PFSK-1 (cell line): ENCODE measurements around the gene IDI1.

Experiments
- FOXP2 ChIP-seq: optimal IDR thresholded peaks from 2 replicates; pipeline ENCODE3; 2011; ENCODE audit warnings: borderline replicate concordance, control low read depth, inconsistent platforms; ENCODE audit not compliant: insufficient read depth; ENCODE audit errors: extremely low read length, extremely low read depth
- POLR2AphosphoS5 ChIP-seq: IDR thresholded peaks from 2 replicates; pipeline ENCODE4 v1.6.1; 2012; ENCODE audit warnings: low read depth, mild to moderate bottlenecking, control low read depth, low read length, moderate library complexity
- SIN3A ChIP-seq: IDR thresholded peaks from 2 replicates; pipeline ENCODE4 v1.6.1; 2012; ENCODE audit warnings: mild to moderate bottlenecking, low read length, moderate library complexity, borderline replicate concordance; ENCODE audit not compliant: insufficient read depth
- TAF1 ChIP-seq: IDR thresholded peaks from 2 replicates; pipeline ENCODE4 v1.6.1; 2012; ENCODE audit warnings: low read length, control low read depth, borderline replicate concordance; ENCODE audit not compliant: insufficient read depth
- TF ChIP-seq, protein P1 (sequence below), 2 experiments: IDR thresholded peaks; 2 replicates each; pipeline versions ENCODE4 v1.6.1 to v1.8.0; 2011 to 2012; ENCODE audit warnings: low read depth in 2 of 2, low read length in 2 of 2, control low read depth in 1 of 2, inconsistent platforms in 1 of 2, mild to moderate bottlenecking in 1 of 2, moderate library complexity in 1 of 2; ENCODE audit not compliant: insufficient read depth in 1 of 2

IDI1 gene

DNA sequence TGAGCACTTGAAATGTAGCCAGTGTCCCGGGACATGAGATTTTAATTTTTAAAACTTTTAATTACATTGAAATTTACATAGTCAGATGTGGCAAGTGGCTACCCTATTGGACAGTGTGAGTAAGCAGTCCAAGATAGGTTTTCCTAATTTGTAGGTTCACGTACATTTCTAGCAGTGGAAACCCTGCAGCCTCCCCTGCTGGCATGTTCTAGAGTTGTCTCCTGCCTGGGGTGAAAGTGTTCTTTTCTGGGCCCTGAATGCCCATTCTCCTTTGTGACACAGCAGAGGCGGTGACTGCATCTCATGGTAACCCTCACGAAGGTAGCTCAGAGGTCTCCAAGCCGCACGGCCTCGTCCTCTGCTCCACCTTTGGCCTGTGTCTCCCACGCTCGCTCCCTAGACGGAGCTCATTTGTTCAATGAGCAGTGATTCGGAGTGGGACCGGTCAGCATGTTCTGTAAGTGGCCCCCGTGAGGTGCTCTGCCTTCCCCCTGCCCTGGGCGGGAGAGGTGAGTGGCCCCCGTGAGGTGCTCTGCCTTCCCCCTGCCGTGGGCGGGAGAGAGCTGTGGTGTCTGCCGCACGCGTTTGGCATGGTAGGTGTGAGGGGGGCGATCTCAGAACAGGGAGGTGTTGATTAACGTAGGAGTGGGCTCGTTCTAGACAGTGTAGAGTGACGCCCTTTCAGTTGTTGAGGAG is 25.3 kb upstream of the IDI1 start:
- no peak for TF ChIP-seq TAF1
- TF ChIP-seq, protein P1, sequence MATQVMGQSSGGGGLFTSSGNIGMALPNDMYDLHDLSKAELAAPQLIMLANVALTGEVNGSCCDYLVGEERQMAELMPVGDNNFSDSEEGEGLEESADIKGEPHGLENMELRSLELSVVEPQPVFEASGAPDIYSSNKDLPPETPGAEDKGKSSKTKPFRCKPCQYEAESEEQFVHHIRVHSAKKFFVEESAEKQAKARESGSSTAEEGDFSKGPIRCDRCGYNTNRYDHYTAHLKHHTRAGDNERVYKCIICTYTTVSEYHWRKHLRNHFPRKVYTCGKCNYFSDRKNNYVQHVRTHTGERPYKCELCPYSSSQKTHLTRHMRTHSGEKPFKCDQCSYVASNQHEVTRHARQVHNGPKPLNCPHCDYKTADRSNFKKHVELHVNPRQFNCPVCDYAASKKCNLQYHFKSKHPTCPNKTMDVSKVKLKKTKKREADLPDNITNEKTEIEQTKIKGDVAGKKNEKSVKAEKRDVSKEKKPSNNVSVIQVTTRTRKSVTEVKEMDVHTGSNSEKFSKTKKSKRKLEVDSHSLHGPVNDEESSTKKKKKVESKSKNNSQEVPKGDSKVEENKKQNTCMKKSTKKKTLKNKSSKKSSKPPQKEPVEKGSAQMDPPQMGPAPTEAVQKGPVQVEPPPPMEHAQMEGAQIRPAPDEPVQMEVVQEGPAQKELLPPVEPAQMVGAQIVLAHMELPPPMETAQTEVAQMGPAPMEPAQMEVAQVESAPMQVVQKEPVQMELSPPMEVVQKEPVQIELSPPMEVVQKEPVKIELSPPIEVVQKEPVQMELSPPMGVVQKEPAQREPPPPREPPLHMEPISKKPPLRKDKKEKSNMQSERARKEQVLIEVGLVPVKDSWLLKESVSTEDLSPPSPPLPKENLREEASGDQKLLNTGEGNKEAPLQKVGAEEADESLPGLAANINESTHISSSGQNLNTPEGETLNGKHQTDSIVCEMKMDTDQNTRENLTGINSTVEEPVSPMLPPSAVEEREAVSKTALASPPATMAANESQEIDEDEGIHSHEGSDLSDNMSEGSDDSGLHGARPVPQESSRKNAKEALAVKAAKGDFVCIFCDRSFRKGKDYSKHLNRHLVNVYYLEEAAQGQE (IDR thresholded peaks at IDR 0.05; ENCODE audit: insufficient read depth in 1 of 2, low read depth in 2 of 2, low read length in 2 of 2) = no peak
- TF ChIP-seq SIN3A = no peak
- no peak for TF ChIP-seq POLR2AphosphoS5
- no peak for TF ChIP-seq FOXP2

DNA sequence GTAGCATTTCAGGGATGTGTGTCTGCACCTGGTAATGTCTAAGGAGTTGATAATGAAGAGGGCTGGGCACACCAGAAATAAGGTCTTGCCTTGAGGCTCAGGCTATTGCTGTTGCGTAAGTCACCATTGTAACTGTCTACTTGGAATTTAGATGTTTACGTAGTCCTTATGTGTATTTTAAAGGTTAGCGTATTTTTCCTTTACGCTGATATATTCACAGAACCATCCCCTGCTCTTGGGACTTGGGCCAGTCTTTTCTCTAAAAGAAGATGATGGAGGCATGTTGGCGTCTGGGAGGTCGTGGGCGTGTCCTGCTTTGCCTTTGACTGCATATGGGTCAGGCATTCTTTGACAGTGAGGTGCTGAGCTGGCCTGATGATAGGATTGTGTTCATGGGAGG is 22.0 kb upstream of the IDI1 start:
- TF ChIP-seq, protein P1 (IDR thresholded peaks at IDR 0.05; ENCODE audit: insufficient read depth in 1 of 2, low read depth in 2 of 2, low read length in 2 of 2) = no peak
- no peak for TF ChIP-seq FOXP2
- TF ChIP-seq POLR2AphosphoS5 = no peak
- TF ChIP-seq TAF1 = no peak
- no peak for TF ChIP-seq SIN3A

DNA sequence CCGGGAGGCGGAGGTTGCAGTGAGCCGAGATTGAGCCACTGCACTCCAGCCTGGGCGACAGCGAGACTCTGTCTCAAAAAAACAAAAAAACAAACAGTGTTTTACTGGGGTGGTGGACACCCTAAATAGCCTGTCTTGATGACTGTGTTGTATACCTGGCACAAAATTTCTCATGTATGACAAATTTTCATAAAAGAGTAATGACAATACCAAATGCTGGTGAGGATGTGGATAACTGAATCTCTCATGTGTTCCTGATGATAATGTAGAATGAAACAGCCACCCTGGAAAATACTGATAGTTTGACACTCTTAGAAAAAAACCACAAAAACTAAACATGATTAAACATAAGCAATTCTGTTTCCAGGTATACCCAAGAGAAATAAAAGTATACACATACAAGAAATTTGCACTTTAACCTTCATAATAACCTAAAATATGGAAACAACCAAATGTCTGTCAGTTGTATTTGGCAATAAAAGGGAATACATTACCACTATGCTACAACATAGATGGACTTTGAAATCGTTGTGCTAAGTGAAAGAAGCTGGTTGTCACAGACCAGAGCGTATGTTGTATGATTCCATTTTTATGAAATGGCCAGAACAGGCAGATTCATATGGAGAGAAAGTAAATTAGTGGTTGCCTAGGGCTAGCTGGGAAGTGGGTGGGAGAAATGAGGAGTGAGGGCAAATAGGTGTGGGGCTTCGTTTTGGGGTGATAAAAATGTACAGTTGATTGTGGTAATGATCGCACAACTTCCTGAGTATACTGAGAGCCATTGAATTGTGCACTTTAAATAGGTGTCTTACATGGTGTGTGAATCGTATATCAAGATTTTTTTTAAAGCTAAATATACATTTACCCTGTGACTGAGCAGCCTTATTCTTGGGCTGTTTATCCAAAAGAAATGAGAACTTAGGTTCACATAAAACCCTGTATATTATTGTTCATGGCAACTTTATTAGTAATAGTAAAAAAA is 19.8 kb upstream of the IDI1 start:
- TF ChIP-seq POLR2AphosphoS5 (no peak), TAF1 (no peak), FOXP2 (no peak), SIN3A (no peak)
- TF ChIP-seq, protein P1 (IDR thresholded peaks at IDR 0.05; ENCODE audit: insufficient read depth in 1 of 2, low read depth in 2 of 2, low read length in 2 of 2) = no peak

DNA sequence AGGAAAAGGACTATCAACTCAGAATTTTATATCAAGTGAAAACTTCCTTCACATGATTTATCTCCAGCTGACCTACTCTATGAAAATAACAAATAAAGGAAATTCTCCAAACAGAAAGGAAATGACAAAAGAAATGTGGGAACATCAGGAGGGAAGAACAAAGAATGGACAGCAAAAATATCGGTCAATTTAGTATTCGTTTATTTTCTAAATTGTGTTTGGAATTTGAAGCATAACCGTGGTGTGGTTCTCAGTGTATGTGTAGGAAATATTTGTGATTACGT is 16.0 kb upstream of the IDI1 start:
- TF ChIP-seq TAF1 (no peak), FOXP2 (no peak), SIN3A (no peak)

DNA sequence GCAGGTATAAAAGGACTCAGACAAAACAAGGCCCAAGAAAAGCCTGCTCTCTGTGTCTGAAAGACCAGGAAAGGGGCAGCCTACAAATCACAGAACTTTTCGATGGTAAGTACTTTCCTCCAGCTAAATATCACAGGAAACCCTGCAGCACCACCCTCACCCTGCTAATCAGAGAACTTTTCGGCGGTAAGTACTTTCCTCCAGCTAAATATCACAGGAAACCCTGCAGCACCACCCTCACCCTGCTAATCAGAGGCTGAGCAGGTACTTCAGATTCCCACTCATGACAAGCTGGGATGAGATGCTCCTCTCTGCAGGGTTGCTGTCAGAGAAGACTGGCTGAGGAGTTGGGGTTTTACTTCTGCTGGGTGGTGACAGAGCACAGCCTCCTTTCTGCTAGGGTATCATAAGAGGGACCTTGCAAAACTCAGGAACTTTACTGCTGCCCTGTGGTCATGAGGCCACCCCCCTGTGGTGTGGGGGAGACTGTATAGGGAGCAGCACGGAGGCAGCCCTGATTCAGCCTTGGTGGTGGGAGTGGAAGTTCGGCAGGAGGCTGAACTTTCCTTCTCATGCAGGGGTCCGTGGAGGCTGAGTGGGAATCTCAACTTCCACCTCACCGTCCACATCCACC is 14.4 kb upstream of the IDI1 start:
- TF ChIP-seq FOXP2 (no peak), SIN3A (no peak), POLR2AphosphoS5 (no peak), TAF1 (no peak)
- TF ChIP-seq, protein P1 (IDR thresholded peaks at IDR 0.05; ENCODE audit: insufficient read depth in 1 of 2, low read depth in 2 of 2, low read length in 2 of 2) = no peak
